Thymus (tissue), 11 donors: ENCODE results near the gene PLXND1. TPM values are rescaled to one million over a fixed set of nuclear protein-coding genes. Genes with fewer than 3 reads are reported as not detected.

ENCODE experiments used
- DNase-seq, 9 donors: peaks; one replicate each; pipeline ENCODE4 v3.0.0-alpha.2; 2013; ENCODE audit warnings: low spot score in 9 of 9, low read depth in 6 of 9, missing footprints in 1 of 9
- H3K27ac ChIP-seq, 2 donors: one replicate each; pipeline ENCODE4 v1.5.1; 2013; ENCODE audit warnings: control low read depth in 1 of 2, low read depth in 1 of 2, low read length in 1 of 2, mild to moderate bottlenecking in 1 of 2, moderate library complexity in 1 of 2
- H3K27me3 ChIP-seq, 2 donors: one replicate each; pipeline ENCODE4 v1.5.1; 2013; ENCODE audit warnings: low read length in 1 of 2; ENCODE audit not compliant: control insufficient read depth in 2 of 2, insufficient read depth in 1 of 2
- H3K36me3 ChIP-seq, 2 donors: one replicate each; pipeline ENCODE4 v1.5.1; 2013; ENCODE audit warnings: low read length in 1 of 2, mild to moderate bottlenecking in 1 of 2, moderate library complexity in 1 of 2; ENCODE audit not compliant: control insufficient read depth in 2 of 2, insufficient read depth in 2 of 2
- H3K4me1 ChIP-seq, 2 donors: one replicate each; pipeline ENCODE4 v1.5.1; 2013; ENCODE audit warnings: low read length in 2 of 2; ENCODE audit not compliant: control insufficient read depth in 2 of 2, insufficient read depth in 2 of 2
- H3K4me3 ChIP-seq, 2 donors: one replicate each; pipeline ENCODE4 v1.5.1; 2013; ENCODE audit warnings: low read length in 2 of 2, control low read depth in 1 of 2, mild to moderate bottlenecking in 1 of 2
- H3K9me3 ChIP-seq, 2 donors: one replicate each; pipeline ENCODE4 v1.5.1; 2013; ENCODE audit warnings: low read length in 1 of 2, mild to moderate bottlenecking in 1 of 2; ENCODE audit not compliant: control insufficient read depth in 2 of 2, insufficient read depth in 1 of 2
- WGBS: extraction: QIAGEN DNeasy Blood & Tissue Kit; methylation state at CpG from one replicate; pipeline ENCODE4 v1.1.7; 2013; 5-methylcytosine and 5-hydroxymethylcytosine counted together
- polyA plus RNA-seq: library from polyadenylated mRNA; stranded (reverse); fragments of 200-250 nt; gene quantifications from one replicate; pipeline ENCODE4 v1.2.3, GENCODE V29; 2013
- total RNA-seq: library from RNA; stranded (reverse); fragments of 120-200 nt; gene quantifications from one replicate; pipeline ENCODE4 v1.2.4, GENCODE V29; 2013
- donor health status: healthy.

The PLXND1 gene
- total and polyA plus RNA-seq, 2 donors, result 31.2 to 106 TPM

- WGBS, result 96% methylated on average over 8 of the region's 8 CpGs
- H3K9me3 ChIP-seq, result no peaks in the 10 kb centered on the region
- H3K4me1 ChIP-seq, result no peaks in the 10 kb centered on the region
- no peaks in the 10 kb centered on the region for H3K27me3 ChIP-seq
- H3K36me3 ChIP-seq, result peaks cover 26 to 61% of the 10 kb centered on the region in 2 donors
- H3K4me3 ChIP-seq, result no peak overlapping the region
- no peak for DNase-seq
- no peak overlapping the region for H3K27ac ChIP-seq
Measured at GRCh38 chr3:129513705-129514104, 92.8 kb downstream of the PLXND1 start.

GRCh38 chr3:129512595-129512994 is 93.9 kb downstream of the PLXND1 start:
- H3K36me3 ChIP-seq, result peaks cover 30 to 55% of the 10 kb centered on the region in 2 donors
- H3K27ac ChIP-seq, result no peak overlapping the region
- no peaks in the 10 kb centered on the region for H3K4me1 ChIP-seq
- no peaks in the 10 kb centered on the region for H3K9me3 ChIP-seq
- no peaks in the 10 kb centered on the region for H3K27me3 ChIP-seq
- H3K4me3 ChIP-seq, result no peak overlapping the region
- no peak for DNase-seq

DNA sequence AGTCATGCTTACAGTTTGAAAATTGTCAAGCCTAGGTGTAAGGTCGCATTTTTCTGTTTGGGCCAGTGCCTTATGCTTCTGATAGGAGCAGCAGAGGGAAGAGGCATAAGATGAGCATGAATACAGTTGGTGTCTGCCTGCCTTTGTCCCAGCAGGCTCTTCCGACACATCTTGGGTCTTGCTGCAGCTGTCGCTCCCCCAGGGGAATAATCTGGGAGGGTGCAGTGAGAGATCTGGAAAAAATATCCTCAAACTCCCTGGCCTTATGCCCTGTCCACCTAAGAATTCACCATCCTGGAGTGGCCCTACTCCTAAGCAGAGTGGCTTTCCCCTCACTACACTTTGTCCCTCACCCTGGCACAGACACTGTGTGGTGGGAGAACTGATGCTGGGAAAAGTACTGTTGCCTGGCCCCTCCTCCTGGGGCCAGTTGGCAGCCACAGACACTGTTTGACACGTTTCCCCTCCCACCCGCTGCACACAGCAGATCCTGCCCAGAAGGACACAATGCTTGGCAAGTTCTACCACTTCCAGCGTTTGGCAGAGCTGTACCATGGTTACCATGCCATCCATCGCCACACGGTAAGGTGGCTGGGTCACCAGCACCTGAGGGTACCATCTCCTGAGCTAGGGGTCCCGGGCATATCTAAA is 99.2 kb downstream of the PLXND1 start:
- Histone ChIP-seq H3K4me1 (no peaks in the 10 kb centered on the region), H3K27ac (no peak overlapping the region), H3K36me3 (peaks cover 47 to 49% of the 10 kb centered on the region in 2 donors), H3K4me3 (no peak overlapping the region), H3K27me3 (no peaks in the 10 kb centered on the region), H3K9me3 (no peaks in the 10 kb centered on the region)
- DNase-seq, result no peak
- 96% methylated on average over 9 of the region's 9 CpGs for WGBS

DNA sequence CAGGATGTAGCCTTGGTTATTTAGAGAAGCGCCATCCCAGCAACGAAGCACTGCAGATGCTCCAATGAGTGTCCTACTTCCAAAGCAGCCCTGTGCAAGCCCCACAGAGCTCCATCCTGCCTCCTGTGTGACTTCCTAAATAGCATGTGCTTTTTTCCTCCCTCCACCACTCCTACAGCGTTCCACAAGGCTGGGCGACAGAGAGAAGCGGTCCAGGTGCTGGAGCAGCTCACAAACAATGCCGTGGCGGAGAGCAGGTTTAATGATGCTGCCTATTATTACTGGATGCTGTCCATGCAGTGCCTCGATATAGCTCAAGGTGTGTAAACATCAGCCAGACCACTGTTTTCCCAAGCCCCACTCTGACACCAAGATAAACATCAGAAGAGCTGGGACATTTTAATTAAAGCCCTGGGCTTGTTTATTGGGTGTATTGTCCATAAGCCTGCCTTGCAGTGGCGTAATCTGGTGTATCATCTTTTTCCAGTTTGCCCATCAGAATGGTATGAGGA is 100.2 kb downstream of the PLXND1 start:
- WGBS, result 97% methylated on average over 9 of the region's 9 CpGs
- no peak overlapping the region for H3K27ac ChIP-seq
- no peaks in the 10 kb centered on the region for H3K4me1 ChIP-seq
- H3K36me3 ChIP-seq, result peaks cover 41 to 52% of the 10 kb centered on the region in 2 donors
- no peaks in the 10 kb centered on the region for H3K9me3 ChIP-seq
- H3K4me3 ChIP-seq, result no peak overlapping the region
- no peaks in the 10 kb centered on the region for H3K27me3 ChIP-seq
- no peak for DNase-seq

GRCh38 chr3:129505341-129505740 is 101.1 kb downstream of the PLXND1 start:
- WGBS, result 97% methylated on average over 6 of the region's 6 CpGs

More at GRCh38 chr3:129505341-129505740, 101.1 kb downstream of the PLXND1 start:
- Histone ChIP-seq H3K9me3 (no peaks in the 10 kb centered on the region), H3K27me3 (no peaks in the 10 kb centered on the region), H3K36me3 (peaks cover 45 to 55% of the 10 kb centered on the region in 2 donors), H3K4me1 (no peaks in the 10 kb centered on the region), H3K27ac (no peak overlapping the region), H3K4me3 (no peak overlapping the region)
- DNase-seq, result no peak

Other genes with a start within 250 kb of the PLXND1 start
- 0.05 TPM for gene EFCAB12, start 178.0 kb downstream of the PLXND1 start, total RNA-seq
- gene EFCAB12, start 178.0 kb downstream of the PLXND1 start, polyA plus RNA-seq, result 0.37 TPM
- 48.4 TPM for gene MBD4, start 166.7 kb downstream of the PLXND1 start, total RNA-seq
- gene MBD4, start 166.7 kb downstream of the PLXND1 start, polyA plus RNA-seq, result 28.8 TPM
- 14.5 TPM for gene IFT122, start 166.5 kb downstream of the PLXND1 start, total RNA-seq
- 10.0 TPM for gene IFT122, start 166.5 kb downstream of the PLXND1 start, polyA plus RNA-seq
- 0.05 TPM for gene RHO, start 78.0 kb downstream of the PLXND1 start, total RNA-seq
- gene RHO, start 78.0 kb downstream of the PLXND1 start, polyA plus RNA-seq, result 0.07 TPM
- gene H1-8, start 63.5 kb downstream of the PLXND1 start, total RNA-seq, result 0.09 TPM
- gene H1-8, start 63.5 kb downstream of the PLXND1 start, polyA plus RNA-seq, result 0.78 TPM